Activated CD4-positive, CD25-positive, alpha-beta regulatory T cell treated with anti-CD3 and anti-CD28 coated beads, Interleukin-2, amount 50 U/mL, for 16 hours (primary cell): ENCODE data around the gene GPRIN1.

Experiments used
- DNase-seq: peaks from one replicate; pipeline ENCODE4 v3.0.0-alpha.2; 2020; ENCODE audit warnings: low read depth, low spot score

Gene GPRIN1

DNA sequence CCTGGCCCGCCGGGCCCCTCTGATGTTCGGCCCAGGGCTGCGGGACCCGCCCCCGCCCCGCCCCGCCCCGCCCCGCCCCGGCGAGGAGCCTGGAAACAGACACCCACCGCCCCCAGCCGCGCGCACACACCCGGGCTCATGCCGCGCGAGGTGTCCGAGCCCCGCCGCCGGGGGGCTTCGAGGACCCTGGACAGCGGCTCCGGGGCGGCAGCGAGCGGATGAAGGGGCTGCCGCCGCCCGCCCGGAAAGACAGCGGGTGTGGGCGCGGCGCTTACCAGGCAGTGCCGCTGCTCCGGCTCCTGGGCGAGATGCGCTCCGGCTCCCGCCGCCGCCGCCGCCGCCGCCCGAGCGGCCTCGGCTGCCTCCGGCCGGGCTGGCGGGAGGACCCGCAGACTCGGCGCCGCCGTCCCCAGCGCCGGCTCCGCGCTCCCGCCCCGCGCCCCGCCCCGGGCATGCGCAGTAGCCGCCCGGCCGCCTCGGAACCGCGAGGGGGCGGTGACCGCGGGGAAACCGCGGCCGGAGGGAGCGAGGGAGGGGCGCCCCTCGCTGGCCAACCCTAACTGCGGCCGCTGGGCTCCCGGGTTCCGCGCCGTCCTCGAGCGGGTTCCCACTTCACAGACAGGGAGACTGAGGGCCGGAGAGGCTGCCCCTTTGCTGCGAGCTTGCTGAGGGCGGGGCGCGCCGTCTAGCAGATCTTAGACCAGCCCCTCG, at the start of gene GPRIN1:
TSS of gene GPRIN1 (minus strand) at position 433 of the 711 bp plus-strand sequence. CDS start 10,322 bp downstream, outside the sequence.
- DNase-seq: no peak

DNA sequence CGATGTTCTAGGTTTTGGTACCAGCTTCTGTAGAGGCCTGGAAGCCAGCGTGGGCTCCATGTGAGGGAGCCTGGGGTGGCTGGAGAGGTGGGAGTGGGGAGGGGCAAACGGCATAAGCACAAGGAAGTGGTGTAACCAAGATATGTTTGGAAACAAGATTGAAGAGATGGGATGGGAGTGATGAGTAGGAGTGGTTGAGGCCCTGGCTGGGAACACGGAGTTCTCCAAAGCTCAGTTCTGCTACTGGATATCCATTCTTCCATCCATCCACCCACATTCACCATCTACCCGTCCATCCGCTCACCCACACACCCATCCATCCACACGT, 49.5 kb upstream of the GPRIN1 start:
- no peak for DNase-seq

DNA sequence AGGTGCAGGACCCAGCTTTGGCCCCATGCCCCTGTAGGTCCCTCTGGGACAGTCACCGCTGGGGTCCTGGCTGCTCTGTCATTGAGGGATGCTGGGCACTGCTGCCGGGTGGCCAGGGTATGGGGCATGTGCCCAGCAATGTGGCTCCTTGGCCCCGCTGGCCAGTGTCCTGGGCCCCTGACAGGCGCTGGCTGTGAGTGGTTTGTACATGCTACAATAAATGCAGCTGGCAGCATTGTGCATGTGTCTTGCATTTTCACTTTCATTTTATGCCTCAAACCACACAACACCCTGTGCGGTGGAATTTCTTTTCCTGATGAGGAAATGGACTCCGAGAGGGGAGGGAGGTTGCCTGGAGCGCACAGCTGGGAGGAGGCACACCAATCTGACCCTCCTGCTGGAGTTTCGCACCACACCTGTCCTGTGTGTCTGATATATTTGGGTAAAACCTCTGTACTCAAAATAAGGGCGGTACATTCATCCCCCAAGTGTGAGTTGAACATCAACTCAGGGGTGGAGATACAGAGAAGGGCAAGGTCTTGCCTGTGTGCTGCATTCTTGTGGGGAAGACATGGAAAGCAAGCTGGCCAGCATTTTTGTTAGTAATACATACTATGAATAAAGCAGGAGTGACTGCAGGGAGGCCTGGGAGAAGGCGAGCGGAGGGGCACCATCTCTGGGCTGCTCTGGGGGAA, 49.0 kb upstream of the GPRIN1 start:
- no peak for DNase-seq

DNA sequence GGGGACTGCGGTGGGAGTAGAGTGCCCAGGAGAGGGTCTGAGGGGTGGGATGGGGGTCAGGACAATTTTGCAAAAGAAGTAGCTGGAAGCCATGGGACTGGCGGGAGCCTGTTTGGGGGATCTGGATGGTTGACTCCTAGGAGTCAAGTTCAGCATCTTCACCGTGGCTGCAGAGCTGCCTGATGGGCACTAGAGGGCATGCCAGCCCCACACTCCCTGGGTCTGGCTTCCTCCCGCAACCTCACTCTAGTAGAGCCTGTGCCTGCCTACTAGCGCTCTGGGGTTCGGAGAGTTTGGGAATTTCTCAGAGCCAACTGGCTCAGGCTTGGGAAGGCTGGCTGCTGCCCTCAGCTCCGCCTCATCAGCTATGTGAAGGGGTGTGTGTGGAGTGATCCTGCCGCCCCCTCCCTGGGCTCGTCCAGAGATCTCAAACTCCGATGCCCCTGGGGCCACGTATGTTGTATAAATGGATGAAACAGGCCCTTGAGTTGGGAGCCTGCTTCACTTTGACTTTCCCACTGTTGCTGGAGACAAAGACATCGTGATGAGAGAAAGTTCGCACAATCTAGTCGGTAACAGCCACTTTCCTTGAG, 48.1 kb upstream of the GPRIN1 start:
- peak; percentile 21 for DNase-seq

DNA sequence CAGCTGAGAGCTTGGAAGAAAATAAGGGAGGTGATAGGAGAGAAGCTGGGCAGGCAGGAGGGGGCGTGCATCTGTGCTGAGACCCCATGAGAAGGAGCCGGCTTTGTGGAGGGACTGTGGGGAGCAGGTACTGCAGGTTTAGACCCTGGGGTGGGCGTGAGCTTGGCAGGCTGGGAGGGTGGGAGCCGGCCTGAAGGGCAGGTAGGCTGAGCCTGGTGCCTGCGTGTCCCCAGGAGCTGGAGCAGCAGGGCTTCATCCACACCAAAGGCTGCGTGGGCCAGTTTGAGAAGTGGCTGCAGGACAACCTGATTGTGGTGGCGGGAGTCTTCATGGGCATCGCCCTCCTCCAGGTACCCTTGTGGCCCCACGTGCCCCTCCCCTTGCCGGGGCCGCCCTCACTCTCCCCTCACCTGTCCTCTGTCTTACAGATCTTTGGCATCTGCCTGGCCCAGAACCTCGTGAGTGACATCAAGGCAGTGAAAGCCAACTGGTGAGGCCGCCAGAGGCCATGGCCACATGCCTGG, 46.6 kb upstream of the GPRIN1 start:
- DNase-seq: no peak

DNA sequence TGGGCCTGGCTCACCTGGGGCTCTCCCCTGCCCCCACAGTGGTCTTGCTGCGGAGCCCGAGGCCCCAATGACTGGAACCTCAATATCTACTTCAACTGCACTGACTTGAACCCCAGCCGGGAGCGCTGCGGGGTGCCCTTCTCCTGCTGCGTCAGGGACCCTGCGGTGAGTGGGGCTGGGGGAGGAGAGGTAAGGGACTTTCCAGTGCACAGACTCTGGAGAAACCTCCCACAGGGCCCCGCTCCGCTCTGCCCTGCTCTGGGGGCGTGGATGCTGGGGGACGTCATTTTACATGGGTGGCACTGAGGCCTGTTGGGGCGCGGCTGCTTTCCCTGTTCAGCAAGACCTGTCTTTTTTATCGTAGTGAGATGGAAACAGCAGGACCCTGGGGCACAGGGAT, 44.9 kb upstream of the GPRIN1 start:
- DNase-seq: no peak

DNA sequence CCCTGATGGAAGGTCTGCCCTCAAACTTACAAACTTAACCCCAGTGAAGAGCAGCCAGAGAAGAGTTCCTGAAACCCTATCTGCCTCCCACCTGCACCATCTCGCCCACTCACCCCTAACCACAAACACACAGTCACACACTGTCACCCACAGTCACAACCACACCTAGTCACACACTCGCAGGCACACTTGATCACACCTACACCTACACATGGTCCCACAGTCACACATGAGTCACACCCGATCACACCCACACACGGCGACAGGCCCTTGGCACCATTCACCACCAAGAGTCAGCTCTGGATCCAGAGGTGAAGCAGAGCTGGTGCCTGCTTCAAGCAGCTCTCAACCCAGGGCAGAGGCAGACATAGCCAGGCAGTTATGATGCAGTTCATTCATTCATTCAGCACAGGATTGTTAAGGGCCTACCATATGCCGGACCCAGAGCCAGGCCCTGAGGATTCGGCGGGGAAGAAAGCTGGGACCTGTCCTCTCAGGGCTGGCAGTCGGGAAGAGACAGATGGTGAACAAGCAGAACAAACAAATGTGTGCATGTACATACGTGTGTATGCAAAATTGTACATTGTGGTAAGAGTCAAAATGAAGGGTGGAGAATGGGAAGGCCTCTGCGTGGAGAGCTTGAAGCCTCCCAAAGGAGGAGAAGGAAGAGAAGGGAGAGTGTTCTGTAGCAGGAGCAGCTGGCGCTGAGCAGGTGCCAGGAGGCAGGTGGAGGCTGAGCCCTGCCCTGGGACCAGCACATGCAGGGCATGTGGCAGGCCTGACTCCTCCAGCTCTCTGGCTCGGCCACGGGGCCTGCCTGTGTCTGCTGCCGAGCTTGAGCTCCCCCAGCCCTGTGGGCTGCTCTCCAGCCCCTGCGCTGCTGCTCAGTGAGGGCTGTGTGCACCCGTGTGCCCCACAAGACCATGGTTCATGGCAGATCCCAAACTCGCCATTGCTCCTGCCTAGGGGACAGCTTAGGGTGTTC, 43.7 kb upstream of the GPRIN1 start:
- DNase-seq: peak; percentile 62

DNA sequence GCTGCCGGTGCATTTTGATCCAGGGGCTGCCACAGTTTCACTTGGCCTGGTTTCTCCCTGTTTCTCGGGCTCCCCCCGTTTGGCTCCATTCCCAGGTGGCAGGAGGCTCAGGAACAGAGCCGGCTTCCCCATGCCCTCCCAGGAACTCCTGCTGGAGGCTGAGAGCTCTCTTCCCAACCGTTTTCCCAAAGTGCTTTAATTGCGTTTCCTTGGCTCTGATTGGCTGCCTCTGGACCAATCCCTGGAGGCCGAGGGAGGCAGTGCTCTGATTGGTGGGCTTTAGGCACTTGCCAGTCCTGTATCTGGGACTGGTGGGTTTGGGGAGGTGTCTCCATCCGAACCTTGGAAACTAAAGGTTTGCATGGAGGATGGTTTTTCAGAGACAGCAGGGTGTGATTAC, 42.2 kb upstream of the GPRIN1 start:
- DNase-seq: no peak

DNA sequence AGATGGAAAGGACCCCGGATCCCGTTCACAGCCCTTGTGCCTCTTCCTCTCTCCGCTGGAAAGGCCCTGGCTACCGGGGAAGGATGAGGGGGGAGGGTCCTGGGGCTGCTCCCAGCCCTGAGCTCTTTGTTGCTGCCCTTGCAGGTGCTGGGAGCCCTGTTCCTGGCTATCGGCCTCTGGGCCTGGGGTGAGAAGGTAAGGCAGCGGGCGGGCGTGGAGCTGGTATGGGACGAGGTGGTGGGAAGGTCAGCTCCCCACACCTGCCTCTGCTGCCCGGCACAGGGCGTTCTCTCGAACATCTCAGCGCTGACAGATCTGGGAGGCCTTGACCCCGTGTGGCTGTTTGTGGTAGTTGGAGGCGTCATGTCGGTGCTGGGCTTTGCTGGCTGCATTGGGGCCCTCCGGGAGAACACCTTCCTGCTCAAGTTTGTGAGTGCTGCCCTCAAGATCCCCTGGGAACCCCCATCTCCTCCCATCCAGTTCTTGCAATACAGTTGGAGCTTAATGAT, 41.6 kb upstream of the GPRIN1 start:
- no peak for DNase-seq

DNA sequence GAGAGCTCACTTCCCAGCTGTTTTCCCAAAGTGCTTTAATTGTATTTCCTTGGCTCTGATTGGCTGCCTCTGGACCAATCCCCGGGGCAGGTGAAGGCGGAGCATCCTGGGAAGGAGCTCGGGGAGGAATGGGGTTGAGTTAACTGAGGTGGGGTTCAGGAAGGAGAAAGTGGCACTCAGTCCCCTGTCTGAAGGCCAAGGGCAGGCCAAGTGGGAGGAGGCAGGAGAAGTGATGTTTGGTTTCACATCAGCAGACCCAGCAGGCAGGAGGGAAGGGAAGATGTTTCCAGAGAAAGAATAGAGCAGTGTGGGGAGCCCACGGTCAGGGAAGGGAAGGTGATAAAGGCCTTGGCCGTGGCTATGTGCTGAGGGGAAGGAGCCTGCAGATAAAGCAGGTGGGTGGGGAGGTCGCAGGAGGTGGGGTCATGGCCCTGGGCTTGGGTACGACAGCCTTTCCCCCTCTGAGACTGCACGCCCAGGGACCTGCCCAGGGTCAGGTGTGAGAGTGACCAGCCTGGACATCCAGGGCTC, 40.5 kb upstream of the GPRIN1 start:
- DNase-seq: no peak

DNA sequence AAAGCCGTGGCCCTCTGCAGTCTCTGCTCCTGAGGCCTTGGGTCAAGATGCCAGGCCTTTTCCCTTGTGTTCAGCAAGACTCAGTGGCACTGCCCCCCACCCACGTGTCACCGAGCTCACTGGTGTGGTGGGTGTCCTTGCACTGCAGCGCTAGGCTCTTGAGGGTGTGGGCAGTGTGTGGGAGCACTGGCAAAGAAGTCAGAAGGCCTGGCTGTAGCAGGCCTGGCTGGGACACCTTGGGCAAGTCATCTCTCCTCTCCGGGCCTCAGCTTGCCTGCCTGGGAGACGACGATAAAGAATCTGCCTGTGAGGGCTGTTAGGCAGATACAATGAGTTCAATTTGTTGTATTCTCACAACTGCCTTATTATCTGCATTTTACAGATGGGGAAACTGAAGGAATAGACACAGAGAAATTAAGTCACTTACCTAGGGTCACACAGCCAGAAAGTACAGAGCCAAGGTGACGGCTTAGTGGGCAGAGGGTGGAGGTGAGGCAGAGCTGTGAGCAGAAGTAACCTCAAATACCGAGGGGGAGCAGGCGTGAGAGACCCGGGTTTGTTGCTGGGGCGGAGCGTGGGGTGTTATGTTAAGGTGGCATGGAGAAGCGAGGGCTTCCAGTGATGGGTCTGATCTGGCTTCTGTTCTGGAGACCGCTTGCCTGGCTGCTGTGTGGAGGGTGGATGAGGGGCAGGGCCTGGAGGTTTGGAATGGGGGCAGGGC, 38.7 kb upstream of the GPRIN1 start:
- no peak for DNase-seq

DNA sequence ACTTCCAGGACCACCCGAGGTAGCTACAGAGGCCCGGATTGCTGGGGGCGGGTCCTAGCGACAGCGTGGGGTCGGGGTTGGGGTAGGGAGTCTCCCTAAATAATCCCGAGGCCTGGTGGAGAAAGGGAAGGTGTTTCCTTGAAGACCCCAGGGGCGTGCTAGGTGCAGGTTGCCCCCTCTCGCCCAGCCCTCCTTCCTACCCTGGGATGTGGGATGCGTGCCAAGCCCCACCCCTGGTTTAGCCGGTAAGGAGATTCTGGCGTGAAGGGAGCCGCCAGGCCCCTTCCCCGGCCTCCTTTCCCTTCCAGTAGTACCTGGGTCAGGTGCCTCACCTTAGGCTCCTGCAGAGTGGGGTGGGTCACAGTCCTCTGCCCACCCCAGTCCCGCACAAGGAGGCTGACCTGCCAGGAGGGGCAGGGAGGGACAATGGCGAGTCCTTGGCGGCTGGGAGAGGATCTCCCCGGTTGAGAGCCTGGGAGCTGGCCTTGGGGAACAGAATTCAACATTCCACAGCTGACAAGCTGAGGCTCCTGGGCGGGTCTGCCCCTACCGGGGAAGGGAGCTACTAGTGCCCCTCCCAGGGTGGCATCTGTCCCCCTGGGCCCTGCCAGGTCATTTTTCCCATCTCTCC, 38.0 kb upstream of the GPRIN1 start:
- DNase-seq: no peak

DNA sequence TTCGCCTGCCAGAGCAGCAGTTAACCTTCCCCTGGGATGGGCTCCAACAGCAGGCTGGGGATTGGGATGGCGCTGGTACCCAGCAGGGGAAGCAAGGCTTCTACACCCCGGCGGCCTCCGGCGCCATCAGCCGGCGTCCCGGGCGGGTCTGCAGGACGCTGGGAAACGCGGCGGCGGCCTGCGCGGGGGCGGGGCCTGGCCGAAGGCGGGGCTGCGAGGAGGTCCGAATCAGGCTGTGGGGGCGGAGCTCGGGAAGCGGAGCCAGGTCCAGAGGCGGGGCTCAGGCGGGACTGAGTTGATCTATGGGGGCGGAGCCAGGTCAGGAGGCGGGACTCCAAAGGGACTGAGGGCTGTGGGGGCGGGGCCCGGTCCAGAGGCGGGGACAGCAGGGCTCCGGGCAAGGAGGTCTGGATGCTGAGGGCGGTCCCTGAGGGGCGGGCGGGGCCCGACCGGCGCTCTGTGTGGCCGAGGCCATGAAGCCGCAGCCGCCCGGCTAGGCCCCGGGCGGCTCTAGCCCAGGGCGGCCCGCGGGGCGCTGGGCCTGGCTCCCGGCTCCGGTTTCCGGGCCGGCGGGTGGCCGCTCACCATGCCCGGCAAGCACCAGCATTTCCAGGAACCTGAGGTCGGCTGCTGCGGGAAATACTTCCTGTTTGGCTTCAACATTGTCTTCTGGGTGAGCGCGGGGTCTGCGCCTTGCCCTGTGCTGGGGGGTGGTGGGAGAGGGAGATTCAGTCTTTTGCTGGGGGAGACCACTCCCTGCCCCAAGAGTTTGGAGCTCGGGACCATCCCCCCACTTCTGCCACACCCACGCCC, 37.3 kb upstream of the GPRIN1 start, which contains the start of gene TSPAN17:
TSS of gene TSPAN17 (plus strand) at position 455 of the 813 bp plus-strand sequence. CDS start at position 587, 132 bp downstream.
- DNase-seq: peak; percentile 93

DNA sequence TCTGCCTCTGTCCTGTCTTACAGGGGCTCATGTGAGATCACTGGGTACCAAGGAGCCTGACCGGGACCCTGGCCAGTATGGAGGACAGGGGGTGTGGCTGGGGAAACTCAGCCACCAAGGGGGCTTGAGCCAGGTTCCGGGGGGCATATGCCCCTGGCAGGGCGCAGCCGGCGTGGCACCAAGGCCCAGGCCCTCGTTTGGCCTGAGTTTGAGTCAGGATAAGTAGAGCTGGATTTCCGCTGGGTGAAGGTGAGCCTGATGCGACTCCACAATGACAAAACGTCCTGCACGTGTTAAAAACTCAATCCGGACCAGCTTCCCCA, 36.7 kb upstream of the GPRIN1 start:
- no peak for DNase-seq

DNA sequence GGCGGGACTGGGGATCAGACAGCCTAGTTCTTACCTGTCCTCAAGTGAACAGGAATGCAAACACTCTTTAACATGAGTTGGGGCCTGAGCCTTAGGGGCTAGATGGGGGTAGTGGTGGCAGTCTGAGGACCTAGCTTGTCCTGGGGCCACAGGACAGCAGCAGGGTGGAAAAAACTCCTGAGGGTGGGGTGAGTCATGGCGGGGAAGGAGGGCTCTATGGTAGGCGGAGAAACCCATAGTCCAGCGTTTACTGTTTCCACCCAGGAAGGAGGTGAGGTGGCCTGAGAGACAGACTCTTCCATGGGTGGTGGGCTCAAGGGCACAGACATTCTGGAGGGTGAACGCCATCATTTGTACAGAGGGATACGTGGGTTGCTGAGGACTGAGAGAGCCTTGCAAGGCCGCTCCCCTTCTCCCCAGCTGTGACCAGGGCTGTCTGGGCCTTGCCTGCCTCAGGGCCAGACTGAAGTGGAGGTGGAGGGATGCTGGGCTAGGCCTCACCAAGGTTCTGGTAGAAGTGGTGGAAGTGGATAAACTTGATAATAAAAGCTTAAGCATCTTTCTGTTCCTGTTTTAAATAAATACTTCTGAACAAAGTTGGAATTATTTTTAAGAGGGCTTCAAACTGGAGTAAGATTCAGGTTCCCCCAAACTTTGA, 36.2 kb upstream of the GPRIN1 start:
- no peak for DNase-seq

DNA sequence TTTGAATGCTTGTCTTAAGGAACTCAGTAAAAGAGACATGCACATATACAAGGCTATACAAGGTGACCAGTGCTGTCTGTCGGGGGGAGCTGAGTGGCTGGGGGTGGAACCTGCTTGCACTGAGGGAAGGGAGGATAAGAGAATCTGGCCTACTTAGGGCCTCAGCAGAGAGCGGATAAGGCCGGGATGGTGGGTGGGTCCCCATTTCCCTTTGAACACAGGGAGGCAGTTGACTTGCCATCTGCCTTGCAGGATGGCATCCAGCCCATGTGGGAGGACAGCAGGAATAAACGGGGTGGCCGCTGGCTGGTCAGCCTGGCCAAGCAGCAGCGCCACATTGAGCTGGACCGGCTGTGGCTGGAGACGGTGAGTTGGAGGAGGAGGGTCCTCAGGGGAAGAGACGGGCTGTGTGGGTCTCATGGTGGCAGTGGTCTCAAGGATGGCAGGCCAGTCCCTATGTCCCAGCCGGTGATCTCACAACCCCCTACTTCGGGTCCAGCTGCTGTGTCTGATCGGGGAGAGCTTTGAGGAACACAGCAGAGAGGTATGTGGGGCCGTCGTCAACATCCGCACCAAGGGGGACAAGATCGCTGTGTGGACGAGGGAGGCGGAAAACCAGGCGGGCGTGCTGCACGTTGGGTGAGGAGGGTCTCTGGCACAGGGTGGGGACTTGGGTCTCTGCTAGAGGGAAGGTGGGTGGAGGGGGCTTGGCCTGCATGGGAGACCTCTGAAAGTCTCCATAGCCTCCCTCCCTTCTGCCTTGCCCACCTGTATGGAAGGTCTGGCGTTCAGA, 35.1 kb upstream of the GPRIN1 start:
- DNase-seq: no peak

DNA sequence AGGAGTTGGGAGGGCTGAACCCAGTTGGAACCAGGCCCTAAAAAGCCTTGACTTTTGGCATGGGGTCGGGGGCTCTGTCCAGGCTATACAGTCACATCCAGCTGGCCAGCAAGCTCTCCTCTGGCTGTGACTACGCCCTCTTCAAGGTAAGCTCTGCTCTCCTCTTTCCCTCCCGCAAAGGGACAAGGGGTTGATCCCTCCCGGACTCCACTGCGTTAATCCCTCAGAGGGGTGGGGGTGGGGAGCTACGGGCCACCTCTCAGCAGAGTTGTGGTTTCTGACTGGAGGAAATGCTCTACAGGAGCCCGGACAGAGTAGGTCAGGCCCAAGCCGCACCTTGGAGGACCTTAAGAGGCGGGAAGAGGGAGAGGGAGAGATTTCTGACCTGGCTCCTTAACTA, 34.3 kb upstream of the GPRIN1 start:
- no peak for DNase-seq
